ENCODE data around the gene RASGRP2. TPM values are rescaled to one million over a fixed set of nuclear protein-coding genes. Genes with fewer than 3 reads are reported as not detected.

Gene RASGRP2
- total RNA-seq, 2 donors from 2014 or later, result 0.86 to 1.9 TPM

GRCh38 chr11:64766881-64767280 is 22.9 kb upstream of the RASGRP2 start:
- no peaks in the 10 kb centered on the region for H3K9me3 ChIP-seq (ENCODE audit: control insufficient read depth, low read length)
- H3K4me1 ChIP-seq (ENCODE audit: control insufficient read depth, insufficient read depth, low read length), result peaks cover 13% of the 10 kb centered on the region
- Mint-ChIP-seq H3K27ac (no peak overlapping the region), H3K4me3 (no peak overlapping the region), H3K27me3 (ENCODE audit: insufficient read depth) (no peaks in the 10 kb centered on the region), H3K4me1 (peaks cover 36% of the 10 kb centered on the region), H3K9me3 (no peaks in the 10 kb centered on the region), H3K36me3 (ENCODE audit: low read depth) (peaks cover 87% of the 10 kb centered on the region)
- no peak for DNase-seq
- no peaks in the 10 kb centered on the region for H3K27me3 ChIP-seq (ENCODE audit: control insufficient read depth, insufficient read depth, low read length, poor library complexity, severe bottlenecking)
- TF ChIP-seq CTCF (conservative IDR thresholded peaks at IDR 0.05), result no peak
- 96 to 100% methylated on average over 4 to 11 of the region's 11 CpGs for WGBS, 2 experiments (ENCODE audit: insufficient coverage in 1 of 2, insufficient read length in 1 of 2)
- H3K9ac ChIP-seq (ENCODE audit: extremely low read depth, low read length, poor library complexity, severe bottlenecking), result no peak overlapping the region
- H3K27ac ChIP-seq (ENCODE audit: low read depth, low read length), result no peak overlapping the region
- H3K36me3 ChIP-seq (ENCODE audit: control insufficient read depth, insufficient read depth, low read length), result peaks cover 89% of the 10 kb centered on the region
- H3K4me3 ChIP-seq (ENCODE audit: low read length), result no peak overlapping the region

- Mint-ChIP-seq H3K9me3 (no peaks in the 10 kb centered on the region), H3K27me3 (ENCODE audit: insufficient read depth) (no peaks in the 10 kb centered on the region), H3K27ac (peak overlapping the region; percentile 26), H3K4me1 (peaks cover 36% of the 10 kb centered on the region), H3K36me3 (ENCODE audit: low read depth) (peaks cover 80% of the 10 kb centered on the region), H3K4me3 (no peak overlapping the region)
- no peak overlapping the region for H3K9ac ChIP-seq (ENCODE audit: extremely low read depth, low read length, poor library complexity, severe bottlenecking)
- peaks cover 81% of the 10 kb centered on the region for H3K36me3 ChIP-seq (ENCODE audit: control insufficient read depth, insufficient read depth, low read length)
- DNase-seq, result peak; percentile 60
- peaks cover 13% of the 10 kb centered on the region for H3K4me1 ChIP-seq (ENCODE audit: control insufficient read depth, insufficient read depth, low read length)
- no peak for TF ChIP-seq CTCF (conservative IDR thresholded peaks at IDR 0.05)
- no peaks in the 10 kb centered on the region for H3K9me3 ChIP-seq (ENCODE audit: control insufficient read depth, low read length)
- 87 to 94% methylated on average over 3 to 35 of the region's 42 CpGs for WGBS, 2 experiments (ENCODE audit: insufficient coverage in 1 of 2, insufficient read length in 1 of 2)
- H3K4me3 ChIP-seq (ENCODE audit: low read length), result no peak overlapping the region
- H3K27ac ChIP-seq (ENCODE audit: low read depth, low read length), result no peak overlapping the region
- H3K27me3 ChIP-seq (ENCODE audit: control insufficient read depth, insufficient read depth, low read length, poor library complexity, severe bottlenecking), result no peaks in the 10 kb centered on the region
Measured at GRCh38 chr11:64765851-64766665, 22.1 kb upstream of the RASGRP2 start.

GRCh38 chr11:64765291-64765850 is 21.4 kb upstream of the RASGRP2 start:
- DNase-seq, result peak; percentile 83
- peaks cover 74% of the 10 kb centered on the region for H3K36me3 ChIP-seq (ENCODE audit: control insufficient read depth, insufficient read depth, low read length)

More at GRCh38 chr11:64765291-64765850, 21.4 kb upstream of the RASGRP2 start:
- Mint-ChIP-seq H3K9me3 (no peaks in the 10 kb centered on the region), H3K36me3 (ENCODE audit: low read depth) (peaks cover 74% of the 10 kb centered on the region), H3K4me1 (peaks cover 36% of the 10 kb centered on the region), H3K4me3 (no peak overlapping the region), H3K27me3 (ENCODE audit: insufficient read depth) (no peaks in the 10 kb centered on the region), H3K27ac (peak overlapping the region; percentile 35)
- no peak overlapping the region for H3K4me3 ChIP-seq (ENCODE audit: low read length)
- TF ChIP-seq CTCF (conservative IDR thresholded peaks at IDR 0.05), result peak; percentile 71
- no peak overlapping the region for H3K27ac ChIP-seq (ENCODE audit: low read depth, low read length)
- 93 to 97% methylated on average over 18 to 27 of the region's 30 CpGs for WGBS, 2 experiments (ENCODE audit: insufficient coverage in 1 of 2, insufficient read length in 1 of 2)
- H3K4me1 ChIP-seq (ENCODE audit: control insufficient read depth, insufficient read depth, low read length), result peaks cover 13% of the 10 kb centered on the region
- H3K9me3 ChIP-seq (ENCODE audit: control insufficient read depth, low read length), result no peaks in the 10 kb centered on the region
- H3K27me3 ChIP-seq (ENCODE audit: control insufficient read depth, insufficient read depth, low read length, poor library complexity, severe bottlenecking), result no peaks in the 10 kb centered on the region
- H3K9ac ChIP-seq (ENCODE audit: extremely low read depth, low read length, poor library complexity, severe bottlenecking), result no peak overlapping the region
